ENCODE data around the gene NYAP1.
A peak's percentile ranks its signal among the peaks of the same experiment; 100 is the strongest.

DNA sequence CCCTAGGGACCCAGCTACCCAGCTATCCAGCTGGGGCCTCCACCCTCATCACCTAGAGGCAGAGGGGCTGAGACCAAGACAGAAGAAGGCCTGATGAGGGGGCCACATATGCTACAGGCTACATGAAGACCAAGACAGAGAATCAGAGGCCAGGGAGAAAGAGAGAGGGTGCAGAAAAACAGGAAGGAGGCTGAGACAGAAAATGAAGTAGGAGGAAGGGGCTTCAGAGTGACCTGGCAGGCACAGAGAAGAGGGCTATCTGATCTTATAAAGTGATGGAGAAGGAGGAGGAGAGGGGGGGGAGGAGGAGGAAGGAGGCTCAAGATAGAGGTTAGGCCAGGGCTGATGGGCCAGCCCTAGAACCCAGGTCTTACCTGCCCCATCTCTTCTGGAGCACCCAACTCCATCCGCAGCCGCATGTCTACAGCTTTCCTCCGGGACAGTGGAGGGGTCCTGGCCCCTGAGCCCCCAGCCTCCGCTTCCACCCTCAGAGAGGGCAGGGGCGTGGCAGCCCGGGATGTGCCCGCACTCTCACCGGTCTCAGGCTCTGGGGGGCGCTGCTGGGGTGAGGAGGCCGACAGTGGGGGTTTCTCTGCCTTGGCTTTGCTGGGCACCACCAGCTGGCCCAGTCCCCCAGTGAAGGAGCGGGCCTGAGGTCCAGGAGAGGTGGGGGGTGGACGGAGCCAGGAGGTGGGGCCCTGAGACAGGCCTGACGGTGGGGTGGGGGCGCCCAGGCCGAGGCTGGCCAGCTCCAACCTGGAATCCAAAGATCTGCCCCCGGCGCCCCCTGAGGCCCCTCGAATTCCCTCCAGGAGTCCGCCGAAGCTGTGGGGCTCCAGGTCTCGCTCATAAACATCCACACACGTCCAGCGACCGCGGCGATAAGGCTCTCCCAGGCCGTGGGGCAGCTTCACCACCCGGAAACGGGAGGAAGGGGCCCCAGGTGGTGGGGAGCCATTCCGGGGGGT, 6.5 kb upstream of the NYAP1 start:
- TF ChIP-seq, protein P1, sequence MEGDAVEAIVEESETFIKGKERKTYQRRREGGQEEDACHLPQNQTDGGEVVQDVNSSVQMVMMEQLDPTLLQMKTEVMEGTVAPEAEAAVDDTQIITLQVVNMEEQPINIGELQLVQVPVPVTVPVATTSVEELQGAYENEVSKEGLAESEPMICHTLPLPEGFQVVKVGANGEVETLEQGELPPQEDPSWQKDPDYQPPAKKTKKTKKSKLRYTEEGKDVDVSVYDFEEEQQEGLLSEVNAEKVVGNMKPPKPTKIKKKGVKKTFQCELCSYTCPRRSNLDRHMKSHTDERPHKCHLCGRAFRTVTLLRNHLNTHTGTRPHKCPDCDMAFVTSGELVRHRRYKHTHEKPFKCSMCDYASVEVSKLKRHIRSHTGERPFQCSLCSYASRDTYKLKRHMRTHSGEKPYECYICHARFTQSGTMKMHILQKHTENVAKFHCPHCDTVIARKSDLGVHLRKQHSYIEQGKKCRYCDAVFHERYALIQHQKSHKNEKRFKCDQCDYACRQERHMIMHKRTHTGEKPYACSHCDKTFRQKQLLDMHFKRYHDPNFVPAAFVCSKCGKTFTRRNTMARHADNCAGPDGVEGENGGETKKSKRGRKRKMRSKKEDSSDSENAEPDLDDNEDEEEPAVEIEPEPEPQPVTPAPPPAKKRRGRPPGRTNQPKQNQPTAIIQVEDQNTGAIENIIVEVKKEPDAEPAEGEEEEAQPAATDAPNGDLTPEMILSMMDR (conservative IDR thresholded peaks at IDR 0.05; ENCODE audit: low read depth, low read length), result peak; percentile 55
- no peak for TF ChIP-seq EZH2 (IDR thresholded peaks at IDR 0.05; ENCODE audit: borderline replicate concordance, low read depth, low read length, poor library complexity, severe bottlenecking)

All from A673 (cell line).